GM12874 (cell line): ENCODE measurements around the gene ADCY1.

Source experiments
- CTCF ChIP-seq: IDR thresholded peaks from 2 replicates; pipeline ENCODE4 v1.5.1; 2011; ENCODE audit warnings: low read depth, mild to moderate bottlenecking, control low read depth, low read length, moderate library complexity; ENCODE audit not compliant: insufficient read depth

ADCY1 gene

GRCh38 chr7:45659496-45660139 is 85.5 kb downstream of the ADCY1 start:
- TF ChIP-seq CTCF = no peak

DNA sequence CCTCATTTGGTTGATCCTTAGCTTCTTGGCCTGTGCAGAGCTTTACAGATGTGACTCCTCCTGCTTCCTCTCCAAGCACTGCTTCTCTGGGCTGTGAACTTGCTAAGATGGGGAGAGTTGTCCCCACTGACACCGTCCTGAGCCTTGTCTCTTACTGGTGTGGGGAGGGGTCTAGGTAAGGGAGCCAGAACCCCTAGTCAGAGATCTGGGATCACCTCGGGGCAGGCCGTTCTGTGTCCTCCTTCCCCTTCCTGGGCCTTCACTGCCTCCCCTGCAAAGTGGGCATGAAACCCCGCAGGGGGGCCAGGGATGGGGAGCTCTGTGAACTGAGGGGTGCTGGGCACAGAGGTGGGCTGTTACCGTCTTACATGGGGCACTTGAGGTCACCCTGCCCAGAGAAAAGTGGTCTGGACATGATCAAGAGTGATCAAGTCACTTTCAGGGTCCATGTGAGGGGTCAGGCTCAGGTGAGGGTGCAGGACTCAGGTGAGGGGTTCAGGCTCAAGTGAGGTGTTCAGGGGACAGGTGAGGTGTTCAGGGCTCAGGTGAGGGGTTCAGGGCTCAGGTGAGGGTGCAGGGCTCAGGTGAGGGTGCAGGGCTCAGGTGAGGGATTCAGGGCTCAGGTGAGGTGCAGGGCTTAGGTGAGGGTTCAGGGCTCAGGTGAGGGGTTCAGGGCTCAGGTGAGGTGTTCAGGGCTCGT is 86.2 kb downstream of the ADCY1 start:
- no peak for TF ChIP-seq CTCF

- no peak for TF ChIP-seq CTCF
These were observed 86.7 kb downstream of the ADCY1 start for GRCh38 chr7:45660901-45661211.

DNA sequence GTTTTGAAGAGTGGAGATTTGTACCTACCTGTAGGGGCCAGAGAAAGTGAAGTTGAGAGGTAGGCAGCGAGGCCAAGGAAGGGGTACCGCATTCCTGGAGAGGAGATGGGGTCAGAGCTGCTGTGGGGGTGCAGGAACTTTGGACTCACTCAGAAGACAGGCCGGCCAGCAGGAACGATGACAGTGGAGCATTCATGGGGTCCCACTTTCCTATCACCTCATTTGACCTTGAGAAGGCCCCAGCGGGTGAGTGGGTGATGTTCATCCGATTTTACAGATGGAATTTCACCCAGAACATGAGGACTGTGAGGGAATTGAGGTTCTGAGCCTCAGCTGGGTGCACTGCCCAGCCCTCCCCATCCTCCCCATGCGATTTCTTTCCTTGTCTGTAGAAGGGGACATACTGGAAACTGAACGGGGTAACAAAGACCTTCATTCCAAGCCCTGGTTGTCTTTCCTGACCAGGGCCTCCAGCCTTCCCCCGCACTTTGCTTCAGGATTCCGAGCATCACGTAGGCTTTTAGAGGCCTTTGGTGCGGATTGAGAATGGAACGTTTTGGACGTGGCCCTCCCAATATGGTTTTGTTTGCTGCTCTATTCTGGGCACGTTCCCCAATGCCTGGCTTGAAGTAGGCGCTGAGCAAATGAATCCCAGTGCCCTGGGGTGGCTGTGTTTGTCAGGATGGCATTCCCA is 87.3 kb downstream of the ADCY1 start:
- TF ChIP-seq CTCF = no peak

DNA sequence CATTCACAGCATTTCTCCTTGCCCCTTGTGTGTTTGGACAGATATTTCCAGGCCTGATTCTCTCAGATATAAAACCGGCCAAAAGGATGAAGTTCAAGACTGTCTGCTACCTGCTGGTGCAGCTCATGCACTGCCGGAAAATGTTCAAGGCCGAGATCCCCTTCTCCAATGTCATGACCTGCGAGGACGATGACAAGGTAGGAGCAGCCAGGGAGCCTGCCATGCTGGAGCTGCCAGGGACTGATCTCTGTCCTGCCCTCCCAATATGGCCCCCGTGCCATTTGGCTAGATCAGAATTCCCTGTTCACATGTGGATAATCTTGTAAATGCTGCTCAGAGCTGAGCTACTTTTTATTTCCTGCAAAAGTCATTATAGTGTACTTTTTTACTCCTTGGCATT is 87.8 kb downstream of the ADCY1 start:
- TF ChIP-seq CTCF = no peak

DNA sequence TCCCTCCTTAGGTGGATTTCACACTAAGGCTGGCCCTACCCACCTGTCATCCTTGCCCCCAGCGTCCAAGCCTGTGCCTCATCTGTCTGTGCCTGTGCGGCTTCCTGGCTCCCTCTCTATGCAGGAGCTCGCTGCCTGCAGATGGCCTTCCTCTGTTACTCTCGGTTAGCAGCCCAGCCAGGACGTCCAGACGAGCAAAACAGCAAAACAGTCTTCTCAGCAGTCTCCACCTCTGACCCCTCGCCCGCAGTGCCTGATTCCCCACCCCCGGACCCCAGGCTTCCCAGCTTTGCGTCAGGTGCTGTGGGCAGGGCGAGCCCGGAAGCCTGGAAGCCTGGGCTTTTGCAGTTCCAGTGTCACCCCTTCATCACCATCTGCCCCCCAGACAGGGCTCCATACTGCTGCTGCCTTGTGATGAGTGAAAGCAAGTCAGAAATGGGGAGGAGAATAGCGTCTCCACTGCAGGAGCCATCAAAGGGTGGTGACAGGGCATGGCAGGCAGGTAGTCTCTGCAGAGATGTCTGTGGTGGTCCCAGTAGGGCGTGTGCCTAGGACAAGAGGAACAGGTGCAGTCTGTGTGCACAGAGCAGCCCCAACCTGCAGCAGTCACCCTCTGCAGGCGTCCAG is 88.5 kb downstream of the ADCY1 start:
- TF ChIP-seq CTCF = no peak

DNA sequence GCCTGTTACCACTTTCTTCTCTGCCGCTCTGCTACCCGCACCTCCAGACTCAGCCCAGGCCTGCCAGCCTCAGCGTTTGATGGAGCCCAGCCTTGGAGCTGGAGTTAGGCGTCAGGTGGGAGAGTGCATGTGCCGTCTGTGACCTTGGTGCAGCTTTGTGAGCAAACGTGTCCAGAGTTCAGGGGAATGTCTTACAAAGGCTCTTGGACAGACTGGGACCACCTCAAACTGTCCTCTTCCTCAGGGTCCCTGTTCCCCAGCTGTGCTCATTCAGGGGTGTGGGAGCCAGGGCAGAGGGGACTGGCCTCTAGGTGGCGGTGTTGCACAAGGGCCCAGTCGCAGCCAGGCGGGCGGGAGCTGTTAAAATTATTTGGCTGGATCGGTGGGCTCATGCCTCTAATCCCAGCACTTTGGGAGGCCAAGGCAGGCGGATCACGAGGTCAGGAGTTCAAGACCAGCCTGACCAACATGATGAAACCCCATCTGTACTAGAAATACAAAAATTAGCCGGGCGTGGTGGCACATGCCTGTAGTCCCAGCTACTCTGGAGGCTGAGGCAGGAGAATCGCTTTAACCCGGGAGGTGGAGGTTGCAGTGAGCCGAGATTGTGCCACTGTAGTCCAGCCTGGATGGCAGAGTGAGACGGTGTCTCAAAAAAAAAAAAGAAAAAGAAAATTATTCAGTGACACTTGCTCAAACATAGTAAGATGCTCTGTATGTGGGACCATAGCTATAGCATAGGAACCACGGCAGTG is 89.2 kb downstream of the ADCY1 start:
- TF ChIP-seq CTCF = peak; percentile 70
